Measurements from ENCODE around the gene EYS.
A peak's percentile ranks its signal among the peaks of the same experiment; 100 is the strongest.

Gene EYS

GRCh38 chr6:64103480-64103879 is 1603.5 kb downstream of the EYS start:
- 80% methylated on average over 1 of the region's 1 CpG for WGBS (ENCODE audit: insufficient coverage)
- DNase-seq = no peak
- no peaks in the 10 kb centered on the region for H3K27me3 ChIP-seq (replicated peaks in 2 of 5; ENCODE audit: control insufficient read depth in 4 of 5, insufficient read depth in 5 of 5, low read length in 4 of 5)
- ChIA-PET CTCF (interaction anchor here (1.0 kb wide), 1 partner anchor 33 kb away, joined by 5 read pairs; no protein-coding TSS in a partner anchor), POLR2A (interaction anchor here (0.7 kb wide), 1 partner anchor 9 kb away, joined by 3 read pairs; no protein-coding TSS in a partner anchor)
- no peak overlapping the region for H3K27ac ChIP-seq (ENCODE audit: insufficient read depth in 1 of 2, low read depth in 1 of 2, low read length in 2 of 2, poor library complexity in 1 of 2, severe bottlenecking in 2 of 2)
- H3K4me1 ChIP-seq (ENCODE audit: control extremely low read depth in 1 of 4, control insufficient read depth in 4 of 4, insufficient read depth in 4 of 4, low read length in 3 of 4) = no peaks in the 10 kb centered on the region
- H3K36me3 ChIP-seq (ENCODE audit: control insufficient read depth in 4 of 4, insufficient read depth in 4 of 4, low read length in 3 of 4) = no peaks in the 10 kb centered on the region
- no peak overlapping the region for H3K4me3 ChIP-seq (ENCODE audit: control insufficient read depth in 1 of 7, extremely low read depth in 1 of 7, insufficient read depth in 4 of 7, low read depth in 2 of 7, low read length in 6 of 7)
- no peaks in the 10 kb centered on the region for H3K9me3 ChIP-seq (ENCODE audit: control extremely low read depth in 1 of 5, control insufficient read depth in 4 of 5, insufficient read depth in 2 of 5, low read depth in 1 of 5, low read length in 4 of 5)

DNA sequence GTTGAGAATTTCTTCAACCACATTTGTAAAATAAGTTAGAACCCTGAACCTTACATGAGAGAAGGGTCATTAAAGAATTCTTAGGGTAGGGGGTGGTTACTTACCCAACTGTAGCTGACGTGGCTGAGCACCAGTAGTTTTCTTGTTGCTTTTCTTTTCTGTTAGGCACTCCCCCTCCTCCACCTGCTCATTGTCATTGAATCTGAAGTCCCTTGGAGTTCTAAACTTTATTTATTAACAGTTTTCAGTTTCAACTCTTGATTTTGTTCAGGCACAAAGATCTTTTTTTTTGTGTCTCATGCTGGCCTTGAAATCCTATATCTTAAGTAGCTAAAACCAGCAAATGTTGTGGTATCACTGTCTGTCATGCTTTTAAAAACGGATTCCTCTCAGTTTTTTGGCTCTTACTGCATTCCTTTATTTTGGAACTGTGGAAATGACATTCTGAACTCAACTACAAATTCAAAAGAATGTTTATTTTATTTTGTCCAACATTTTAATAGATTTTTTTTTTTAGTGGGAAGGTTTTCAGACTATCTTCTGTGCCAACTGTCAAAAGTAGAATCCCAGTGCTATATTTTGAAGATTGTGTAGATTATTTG is 1606.2 kb downstream of the EYS start:
- POLR2A ChIA-PET = no interaction called here

DNA sequence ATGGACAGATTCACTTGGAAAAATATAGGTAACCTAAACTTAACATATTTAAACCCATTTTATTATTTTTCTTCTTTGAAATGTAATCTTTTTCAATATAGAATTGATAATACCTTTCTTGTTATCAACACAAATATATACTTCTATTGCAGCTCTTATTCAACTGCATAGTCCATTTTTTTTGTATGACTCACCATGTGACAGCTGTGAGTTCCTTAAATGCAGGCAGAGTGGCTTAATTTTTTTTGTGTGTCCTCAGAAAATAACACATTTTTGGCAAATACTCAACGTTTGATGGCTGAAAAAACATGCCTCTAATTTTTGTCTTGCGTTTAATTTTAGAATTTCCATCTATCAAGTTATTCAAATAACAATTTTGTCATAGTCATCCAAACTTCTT is 1616.7 kb downstream of the EYS start:
- ChIA-PET POLR2A (no interaction called here), CTCF (no interaction called here)
- WGBS (ENCODE audit: insufficient coverage) = 100% methylated on average over 2 of the region's 2 CpGs
- H3K9me3 ChIP-seq (ENCODE audit: control extremely low read depth in 1 of 5, control insufficient read depth in 4 of 5, insufficient read depth in 2 of 5, low read depth in 1 of 5, low read length in 4 of 5) = peaks cover 0 to 2% (median 0%) of the 10 kb centered on the region in 5 experiments
- no peaks in the 10 kb centered on the region for H3K27me3 ChIP-seq (replicated peaks in 2 of 5; ENCODE audit: control insufficient read depth in 4 of 5, insufficient read depth in 5 of 5, low read length in 4 of 5)
- no peak overlapping the region for H3K27ac ChIP-seq (ENCODE audit: insufficient read depth in 1 of 2, low read depth in 1 of 2, low read length in 2 of 2, poor library complexity in 1 of 2, severe bottlenecking in 2 of 2)
- H3K4me1 ChIP-seq (ENCODE audit: control extremely low read depth in 1 of 4, control insufficient read depth in 4 of 4, insufficient read depth in 4 of 4, low read length in 3 of 4) = no peaks in the 10 kb centered on the region
- H3K36me3 ChIP-seq (ENCODE audit: control insufficient read depth in 4 of 4, insufficient read depth in 4 of 4, low read length in 3 of 4) = no peaks in the 10 kb centered on the region
- DNase-seq = peak in 1 of 3 donors; percentile 1
- no peak overlapping the region for H3K4me3 ChIP-seq (ENCODE audit: control insufficient read depth in 1 of 7, extremely low read depth in 1 of 7, insufficient read depth in 4 of 7, low read depth in 2 of 7, low read length in 6 of 7)

More for the DNA sequence above, 1606.2 kb downstream of the EYS start:
- CTCF ChIA-PET = no interaction called here
- DNase-seq = no peak
- H3K9me3 ChIP-seq (ENCODE audit: control extremely low read depth in 1 of 5, control insufficient read depth in 4 of 5, insufficient read depth in 2 of 5, low read depth in 1 of 5, low read length in 4 of 5) = peaks cover 0 to 1% (median 0%) of the 10 kb centered on the region in 5 experiments
- no peak overlapping the region for H3K4me3 ChIP-seq (ENCODE audit: control insufficient read depth in 1 of 7, extremely low read depth in 1 of 7, insufficient read depth in 4 of 7, low read depth in 2 of 7, low read length in 6 of 7)
- no peaks in the 10 kb centered on the region for H3K4me1 ChIP-seq (ENCODE audit: control extremely low read depth in 1 of 4, control insufficient read depth in 4 of 4, insufficient read depth in 4 of 4, low read length in 3 of 4)
- H3K27me3 ChIP-seq (replicated peaks in 2 of 5; ENCODE audit: control insufficient read depth in 4 of 5, insufficient read depth in 5 of 5, low read length in 4 of 5) = no peaks in the 10 kb centered on the region
- H3K36me3 ChIP-seq (ENCODE audit: control insufficient read depth in 4 of 4, insufficient read depth in 4 of 4, low read length in 3 of 4) = no peaks in the 10 kb centered on the region
- H3K27ac ChIP-seq (ENCODE audit: insufficient read depth in 1 of 2, low read depth in 1 of 2, low read length in 2 of 2, poor library complexity in 1 of 2, severe bottlenecking in 2 of 2) = no peak overlapping the region
- WGBS (ENCODE audit: insufficient coverage) = 80% methylated on average over 2 of the region's 2 CpGs

- H3K9me3 ChIP-seq (ENCODE audit: control extremely low read depth in 1 of 5, control insufficient read depth in 4 of 5, insufficient read depth in 2 of 5, low read depth in 1 of 5, low read length in 4 of 5) = no peaks in the 10 kb centered on the region
- H3K36me3 ChIP-seq (ENCODE audit: control insufficient read depth in 4 of 4, insufficient read depth in 4 of 4, low read length in 3 of 4) = no peaks in the 10 kb centered on the region
- ChIA-PET POLR2A (no interaction called here), CTCF (no interaction called here)
- H3K27me3 ChIP-seq (replicated peaks in 2 of 5; ENCODE audit: control insufficient read depth in 4 of 5, insufficient read depth in 5 of 5, low read length in 4 of 5) = no peaks in the 10 kb centered on the region
- 100% methylated on average over 1 of the region's 13 CpGs for whole genome bisulfite sequencing (ENCODE audit: insufficient coverage)
- H3K4me3 ChIP-seq (ENCODE audit: control insufficient read depth in 1 of 7, extremely low read depth in 1 of 7, insufficient read depth in 4 of 7, low read depth in 2 of 7, low read length in 6 of 7) = no peak overlapping the region
- DNase-seq = no peak
- H3K4me1 ChIP-seq (ENCODE audit: control extremely low read depth in 1 of 4, control insufficient read depth in 4 of 4, insufficient read depth in 4 of 4, low read length in 3 of 4) = no peaks in the 10 kb centered on the region
- H3K27ac ChIP-seq (ENCODE audit: insufficient read depth in 1 of 2, low read depth in 1 of 2, low read length in 2 of 2, poor library complexity in 1 of 2, severe bottlenecking in 2 of 2) = no peak overlapping the region
Observed at GRCh38 chr6:64085126-64085525, 1621.9 kb downstream of the EYS start.

GRCh38 chr6:64084185-64084663 is 1622.8 kb downstream of the EYS start:
- ChIA-PET CTCF (no interaction called here), POLR2A (interaction anchor here (0.5 kb wide), 1 partner anchor 61 kb away, joined by 3 read pairs; no protein-coding TSS in a partner anchor)
- no peaks in the 10 kb centered on the region for H3K4me1 ChIP-seq (ENCODE audit: control extremely low read depth in 1 of 4, control insufficient read depth in 4 of 4, insufficient read depth in 4 of 4, low read length in 3 of 4)
- no peak for DNase-seq
- H3K27me3 ChIP-seq (replicated peaks in 2 of 5; ENCODE audit: control insufficient read depth in 4 of 5, insufficient read depth in 5 of 5, low read length in 4 of 5) = no peaks in the 10 kb centered on the region
- H3K4me3 ChIP-seq (ENCODE audit: control insufficient read depth in 1 of 7, extremely low read depth in 1 of 7, insufficient read depth in 4 of 7, low read depth in 2 of 7, low read length in 6 of 7) = no peak overlapping the region
- H3K9me3 ChIP-seq (ENCODE audit: control extremely low read depth in 1 of 5, control insufficient read depth in 4 of 5, insufficient read depth in 2 of 5, low read depth in 1 of 5, low read length in 4 of 5) = no peaks in the 10 kb centered on the region
- WGBS (ENCODE audit: insufficient coverage) = 100% methylated on average over 1 of the region's 1 CpG
- no peaks in the 10 kb centered on the region for H3K36me3 ChIP-seq (ENCODE audit: control insufficient read depth in 4 of 4, insufficient read depth in 4 of 4, low read length in 3 of 4)
- no peak overlapping the region for H3K27ac ChIP-seq (ENCODE audit: insufficient read depth in 1 of 2, low read depth in 1 of 2, low read length in 2 of 2, poor library complexity in 1 of 2, severe bottlenecking in 2 of 2)

DNA sequence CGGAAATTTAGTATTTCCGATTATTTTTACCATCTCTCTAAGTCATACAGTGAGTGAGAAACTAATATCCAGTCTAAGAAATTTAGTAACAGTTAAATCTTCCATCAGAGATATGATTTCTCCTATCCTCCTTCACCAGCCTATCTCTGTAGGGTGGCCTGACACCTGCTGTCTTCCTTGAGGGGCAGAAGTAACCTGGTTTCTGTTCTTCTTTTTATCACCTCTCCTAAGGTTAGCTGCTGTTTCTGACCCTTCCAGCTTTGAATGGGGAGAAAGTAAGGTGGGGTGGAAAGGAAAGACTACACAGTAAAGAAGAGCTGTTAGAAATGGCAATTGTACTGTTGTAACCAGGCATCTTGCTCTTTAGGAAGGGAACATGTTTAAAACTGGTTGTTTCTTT is 1623.8 kb downstream of the EYS start:
- H3K27ac ChIP-seq (ENCODE audit: insufficient read depth in 1 of 2, low read depth in 1 of 2, low read length in 2 of 2, poor library complexity in 1 of 2, severe bottlenecking in 2 of 2) = no peak overlapping the region
- CTCF ChIA-PET = no interaction called here
- no peaks in the 10 kb centered on the region for H3K27me3 ChIP-seq (replicated peaks in 2 of 5; ENCODE audit: control insufficient read depth in 4 of 5, insufficient read depth in 5 of 5, low read length in 4 of 5)
- DNase-seq = no peak
- H3K4me3 ChIP-seq (ENCODE audit: control insufficient read depth in 1 of 7, extremely low read depth in 1 of 7, insufficient read depth in 4 of 7, low read depth in 2 of 7, low read length in 6 of 7) = no peak overlapping the region
- POLR2A ChIA-PET = no interaction called here
- no peaks in the 10 kb centered on the region for H3K9me3 ChIP-seq (ENCODE audit: control extremely low read depth in 1 of 5, control insufficient read depth in 4 of 5, insufficient read depth in 2 of 5, low read depth in 1 of 5, low read length in 4 of 5)
- no peaks in the 10 kb centered on the region for H3K4me1 ChIP-seq (ENCODE audit: control extremely low read depth in 1 of 4, control insufficient read depth in 4 of 4, insufficient read depth in 4 of 4, low read length in 3 of 4)
- H3K36me3 ChIP-seq (ENCODE audit: control insufficient read depth in 4 of 4, insufficient read depth in 4 of 4, low read length in 3 of 4) = no peaks in the 10 kb centered on the region
- WGBS (ENCODE audit: insufficient coverage) = no CpG with 5 or more reads among the region's 2 CpGs

- no peak for DNase-seq
- no peak overlapping the region for H3K4me3 ChIP-seq (ENCODE audit: control insufficient read depth in 1 of 7, extremely low read depth in 1 of 7, insufficient read depth in 4 of 7, low read depth in 2 of 7, low read length in 6 of 7)
- no peaks in the 10 kb centered on the region for H3K9me3 ChIP-seq (ENCODE audit: control extremely low read depth in 1 of 5, control insufficient read depth in 4 of 5, insufficient read depth in 2 of 5, low read depth in 1 of 5, low read length in 4 of 5)
- ChIA-PET CTCF (no interaction called here), POLR2A (no interaction called here)
- no peak overlapping the region for H3K27ac ChIP-seq (ENCODE audit: insufficient read depth in 1 of 2, low read depth in 1 of 2, low read length in 2 of 2, poor library complexity in 1 of 2, severe bottlenecking in 2 of 2)
- WGBS (ENCODE audit: insufficient coverage) = 86% methylated on average over 1 of the region's 2 CpGs
- H3K27me3 ChIP-seq (replicated peaks in 2 of 5; ENCODE audit: control insufficient read depth in 4 of 5, insufficient read depth in 5 of 5, low read length in 4 of 5) = no peaks in the 10 kb centered on the region
- no peaks in the 10 kb centered on the region for H3K4me1 ChIP-seq (ENCODE audit: control extremely low read depth in 1 of 4, control insufficient read depth in 4 of 4, insufficient read depth in 4 of 4, low read length in 3 of 4)
- no peaks in the 10 kb centered on the region for H3K36me3 ChIP-seq (ENCODE audit: control insufficient read depth in 4 of 4, insufficient read depth in 4 of 4, low read length in 3 of 4)
Observed at GRCh38 chr6:64081453-64081852, 1625.6 kb downstream of the EYS start.
